Activated CD8-positive, alpha-beta memory T cell treated with anti-CD3 and anti-CD28 coated beads for 1 hour (primary cell): Measurements from ENCODE around the gene EXOC3L4.

Experiments
- DNase-seq, 2 donors: peaks; one replicate each; pipeline ENCODE4 v3.0.0-alpha.2; 2020; ENCODE audit warnings: low read depth in 1 of 2; ENCODE audit errors: extremely low read depth in 1 of 2

EXOC3L4 gene

GRCh38 chr14:103089386-103090335 is 4.9 kb upstream of the EXOC3L4 start:
- DNase-seq = no peak

- DNase-seq = no peak
These were observed 4.0 kb upstream of the EXOC3L4 start for GRCh38 chr14:103090481-103091020.

GRCh38 chr14:103091041-103091882 is 3.3 kb upstream of the EXOC3L4 start:
- peak; percentile 26 to 74 for DNase-seq

- DNase-seq = no peak
These were observed 2.7 kb upstream of the EXOC3L4 start for GRCh38 chr14:103091883-103092222.

GRCh38 chr14:103093856-103094405 is 594 bp upstream of the EXOC3L4 start:
- DNase-seq = no peak

- no peak for DNase-seq
These were observed 769 bp downstream of the EXOC3L4 start for GRCh38 chr14:103095210-103095778.

GRCh38 chr14:103096387-103096786 is 1.9 kb downstream of the EXOC3L4 start:
- DNase-seq = no peak

- DNase-seq = no peak
These were observed 2.9 kb downstream of the EXOC3L4 start for GRCh38 chr14:103097244-103097993.

- DNase-seq = no peak
These were observed 3.8 kb downstream of the EXOC3L4 start for GRCh38 chr14:103097994-103098957.

- no peak for DNase-seq
These were observed 4.7 kb downstream of the EXOC3L4 start for GRCh38 chr14:103099081-103099732.

GRCh38 chr14:103099733-103100280 is 5.3 kb downstream of the EXOC3L4 start:
- DNase-seq = no peak

- no peak for DNase-seq
These were observed 6.0 kb downstream of the EXOC3L4 start for GRCh38 chr14:103100281-103101121.

GRCh38 chr14:103101257-103101962 is 6.9 kb downstream of the EXOC3L4 start:
- no peak for DNase-seq

GRCh38 chr14:103101963-103102688 is 7.6 kb downstream of the EXOC3L4 start:
- no peak for DNase-seq

- DNase-seq = no peak
These were observed 8.2 kb downstream of the EXOC3L4 start for GRCh38 chr14:103102689-103103260.
